SU-DHL-6 (cell line): ENCODE measurements around the gene ITGA7.

Experiments
- EZH2phosphoT487 ChIP-seq: fragments of 200-600 bp; sonication (generic), shearing (Covaris generic); conservative IDR thresholded peaks from 2 replicates; pipeline ENCODE4 v1.6.1; 2018; ENCODE audit warnings: mild to moderate bottlenecking, antibody characterized with exemption, low read length, moderate library complexity, mixed read lengths
- TF ChIP-seq, protein P1 (sequence below): fragments of 200-600 bp; sonication (generic); IDR thresholded peaks from one replicate; pipeline ENCODE4 v1.5.1; 2017; ENCODE audit warnings: antibody characterized with exemption, mild to moderate bottlenecking, low read length, moderate library complexity; ENCODE audit not compliant: insufficient read depth, poor library complexity, severe bottlenecking

DNA sequence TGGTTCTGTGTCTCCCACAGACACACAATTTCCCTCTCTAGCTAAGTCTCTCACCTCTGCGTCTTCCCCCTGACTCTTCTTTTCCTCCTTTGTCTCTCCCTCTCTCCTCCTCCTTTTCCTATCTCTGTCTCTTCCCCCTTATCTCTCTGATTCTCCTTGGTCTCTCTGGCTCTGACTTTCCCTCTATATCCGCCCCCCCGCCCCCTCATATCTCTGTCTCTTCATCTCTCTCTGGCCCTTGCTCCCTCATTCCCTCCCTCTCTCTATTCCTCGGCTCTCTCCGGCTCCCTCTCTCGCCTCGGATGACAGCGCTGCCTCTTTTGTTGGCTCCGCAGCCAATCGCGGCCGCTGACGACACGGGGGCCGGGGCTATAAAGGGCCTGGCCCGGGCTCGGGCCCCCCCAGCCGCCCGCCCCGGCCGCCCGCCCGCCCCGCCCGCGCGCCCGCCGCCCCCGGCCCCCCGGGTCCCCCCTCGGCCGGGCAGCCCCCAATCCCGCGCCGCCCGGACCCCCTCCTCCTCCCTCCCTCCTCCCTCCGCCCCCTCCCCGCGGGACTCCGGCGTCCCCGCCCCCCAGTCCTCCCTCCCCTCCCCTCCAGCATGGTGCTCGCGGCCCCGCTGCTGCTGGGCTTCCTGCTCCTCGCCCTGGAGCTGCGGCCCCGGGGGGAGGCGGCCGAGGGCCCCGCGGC lies 35.2 kb upstream of the ITGA7 start, which contains the start of gene GDF11:
- TF ChIP-seq, protein P1, sequence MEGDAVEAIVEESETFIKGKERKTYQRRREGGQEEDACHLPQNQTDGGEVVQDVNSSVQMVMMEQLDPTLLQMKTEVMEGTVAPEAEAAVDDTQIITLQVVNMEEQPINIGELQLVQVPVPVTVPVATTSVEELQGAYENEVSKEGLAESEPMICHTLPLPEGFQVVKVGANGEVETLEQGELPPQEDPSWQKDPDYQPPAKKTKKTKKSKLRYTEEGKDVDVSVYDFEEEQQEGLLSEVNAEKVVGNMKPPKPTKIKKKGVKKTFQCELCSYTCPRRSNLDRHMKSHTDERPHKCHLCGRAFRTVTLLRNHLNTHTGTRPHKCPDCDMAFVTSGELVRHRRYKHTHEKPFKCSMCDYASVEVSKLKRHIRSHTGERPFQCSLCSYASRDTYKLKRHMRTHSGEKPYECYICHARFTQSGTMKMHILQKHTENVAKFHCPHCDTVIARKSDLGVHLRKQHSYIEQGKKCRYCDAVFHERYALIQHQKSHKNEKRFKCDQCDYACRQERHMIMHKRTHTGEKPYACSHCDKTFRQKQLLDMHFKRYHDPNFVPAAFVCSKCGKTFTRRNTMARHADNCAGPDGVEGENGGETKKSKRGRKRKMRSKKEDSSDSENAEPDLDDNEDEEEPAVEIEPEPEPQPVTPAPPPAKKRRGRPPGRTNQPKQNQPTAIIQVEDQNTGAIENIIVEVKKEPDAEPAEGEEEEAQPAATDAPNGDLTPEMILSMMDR = no peak
- TF ChIP-seq EZH2phosphoT487 = no peak
